GM18526 (cell line): ENCODE data around the gene SCARB1.

Experiments used
- POLR2A ChIP-seq: IDR thresholded peaks from 3 replicates; pipeline ENCODE4 v1.6.1; 2011; ENCODE audit not compliant: insufficient read length; ENCODE audit errors: extremely low read depth

The SCARB1 gene

GRCh38 chr12:124884587-124885438, 21.1 kb upstream of the SCARB1 start:
- peak; percentile 37 for TF ChIP-seq POLR2A

GRCh38 chr12:124883263-124884130, 19.8 kb upstream of the SCARB1 start:
- TF ChIP-seq POLR2A, result no peak

- no peak for TF ChIP-seq POLR2A
These were observed 17.5 kb upstream of the SCARB1 start for GRCh38 chr12:124881123-124881522.

GRCh38 chr12:124878795-124879516, 15.3 kb upstream of the SCARB1 start:
- no peak for TF ChIP-seq POLR2A

GRCh38 chr12:124877423-124877822, 13.8 kb upstream of the SCARB1 start:
- no peak for TF ChIP-seq POLR2A

GRCh38 chr12:124876171-124876570, 12.5 kb upstream of the SCARB1 start:
- no peak for TF ChIP-seq POLR2A

- TF ChIP-seq POLR2A, result no peak
These were observed 12.1 kb upstream of the SCARB1 start for GRCh38 chr12:124875803-124876132.

GRCh38 chr12:124874988-124875802, 11.5 kb upstream of the SCARB1 start:
- TF ChIP-seq POLR2A, result no peak

- TF ChIP-seq POLR2A, result no peak
These were observed 10.5 kb upstream of the SCARB1 start for GRCh38 chr12:124874188-124874587.

- no peak for TF ChIP-seq POLR2A
These were observed 8.5 kb upstream of the SCARB1 start for GRCh38 chr12:124872068-124872719.

GRCh38 chr12:124871297-124871696, 7.6 kb upstream of the SCARB1 start:
- TF ChIP-seq POLR2A, result no peak

- no peak for TF ChIP-seq POLR2A
These were observed 6.9 kb upstream of the SCARB1 start for GRCh38 chr12:124870515-124870914.

- TF ChIP-seq POLR2A, result no peak
These were observed 5.5 kb upstream of the SCARB1 start for GRCh38 chr12:124869059-124869665.
